ENCODE data around the gene FUT8.

DNA sequence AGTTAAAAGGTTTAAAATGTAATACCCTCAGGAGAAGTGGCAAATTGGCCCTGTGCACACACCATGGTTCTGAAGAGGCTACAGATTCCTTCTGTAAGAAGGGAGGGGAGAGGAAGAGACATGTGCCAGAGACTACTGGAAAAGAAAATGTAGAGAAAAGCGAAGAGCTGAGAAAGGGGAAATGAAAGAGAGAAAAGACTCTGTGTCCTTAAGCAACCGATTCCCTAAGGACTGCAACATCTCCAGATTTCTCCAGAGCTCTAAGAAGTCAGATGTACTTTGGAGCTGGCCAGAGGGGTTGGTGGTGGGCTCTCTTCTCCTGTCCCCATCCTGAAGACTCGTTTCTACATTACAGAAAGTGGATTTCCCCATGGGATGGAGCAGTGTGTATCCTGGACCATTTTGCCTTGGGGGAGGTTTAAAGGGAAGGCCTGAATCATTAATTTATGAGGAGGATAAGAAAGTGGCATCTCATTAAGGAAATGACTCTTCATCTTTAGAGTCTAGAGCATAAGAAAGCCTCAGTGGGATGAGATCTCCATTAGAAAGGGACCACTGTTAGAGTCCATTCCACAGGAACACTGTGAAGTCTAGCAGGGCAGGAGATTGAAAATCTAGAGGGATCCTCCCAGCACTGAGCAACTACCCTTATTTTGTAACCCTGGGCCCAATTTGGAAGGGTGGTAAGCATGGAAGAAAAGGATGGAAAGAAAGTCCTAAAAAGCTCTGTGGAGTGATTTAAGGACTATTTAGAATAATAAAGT, 45.5 kb upstream of the FUT8 start:
- TF ChIP-seq, protein P1, sequence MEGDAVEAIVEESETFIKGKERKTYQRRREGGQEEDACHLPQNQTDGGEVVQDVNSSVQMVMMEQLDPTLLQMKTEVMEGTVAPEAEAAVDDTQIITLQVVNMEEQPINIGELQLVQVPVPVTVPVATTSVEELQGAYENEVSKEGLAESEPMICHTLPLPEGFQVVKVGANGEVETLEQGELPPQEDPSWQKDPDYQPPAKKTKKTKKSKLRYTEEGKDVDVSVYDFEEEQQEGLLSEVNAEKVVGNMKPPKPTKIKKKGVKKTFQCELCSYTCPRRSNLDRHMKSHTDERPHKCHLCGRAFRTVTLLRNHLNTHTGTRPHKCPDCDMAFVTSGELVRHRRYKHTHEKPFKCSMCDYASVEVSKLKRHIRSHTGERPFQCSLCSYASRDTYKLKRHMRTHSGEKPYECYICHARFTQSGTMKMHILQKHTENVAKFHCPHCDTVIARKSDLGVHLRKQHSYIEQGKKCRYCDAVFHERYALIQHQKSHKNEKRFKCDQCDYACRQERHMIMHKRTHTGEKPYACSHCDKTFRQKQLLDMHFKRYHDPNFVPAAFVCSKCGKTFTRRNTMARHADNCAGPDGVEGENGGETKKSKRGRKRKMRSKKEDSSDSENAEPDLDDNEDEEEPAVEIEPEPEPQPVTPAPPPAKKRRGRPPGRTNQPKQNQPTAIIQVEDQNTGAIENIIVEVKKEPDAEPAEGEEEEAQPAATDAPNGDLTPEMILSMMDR (IDR thresholded peaks at IDR 0.05) = no peak
- no peak for TF ChIP-seq POLR2A (IDR thresholded peaks at IDR 0.05)

All from thyroid gland (tissue), 4 donors.